Measurements from ENCODE around the gene WDR59.

Gene WDR59

DNA sequence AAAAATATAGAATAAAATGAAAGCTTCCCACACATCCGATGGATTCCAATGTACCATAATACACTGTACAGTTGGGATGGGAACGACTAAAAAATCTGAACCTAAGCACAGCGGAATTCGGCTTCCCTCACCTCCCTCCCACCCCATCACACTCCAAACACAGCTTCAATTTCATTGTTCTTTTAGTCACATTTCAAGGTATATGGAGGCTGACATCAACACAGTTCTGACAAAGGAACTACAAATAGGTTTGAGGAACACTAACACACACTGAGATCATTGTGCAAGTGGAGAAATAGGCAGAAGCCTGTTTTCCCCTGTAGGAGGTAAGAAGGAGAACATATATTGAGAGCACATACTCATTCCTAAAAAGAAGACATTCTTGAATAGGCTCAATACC, 85.1 kb downstream of the WDR59 start:
- no peak for DNase-seq

DNA sequence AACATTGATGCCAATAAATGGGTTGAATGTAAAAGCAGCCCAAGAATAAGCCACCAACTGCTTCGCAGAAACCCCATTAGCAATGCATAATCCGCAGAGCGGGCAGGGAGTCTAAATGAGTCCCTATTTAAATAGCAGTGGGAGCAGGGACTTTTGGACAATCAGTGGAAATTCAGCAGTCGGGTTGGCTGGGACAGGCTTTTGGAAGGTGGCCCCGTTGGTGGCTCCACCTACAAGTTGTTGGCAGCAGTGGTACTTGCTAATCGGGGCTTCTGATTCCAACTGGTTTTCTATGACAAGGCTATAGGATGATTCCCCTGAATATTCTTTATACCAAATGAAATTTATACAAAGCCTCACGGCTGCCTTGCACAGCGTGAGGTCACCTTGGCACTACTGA, 86.3 kb downstream of the WDR59 start:
- no peak for DNase-seq

DNA sequence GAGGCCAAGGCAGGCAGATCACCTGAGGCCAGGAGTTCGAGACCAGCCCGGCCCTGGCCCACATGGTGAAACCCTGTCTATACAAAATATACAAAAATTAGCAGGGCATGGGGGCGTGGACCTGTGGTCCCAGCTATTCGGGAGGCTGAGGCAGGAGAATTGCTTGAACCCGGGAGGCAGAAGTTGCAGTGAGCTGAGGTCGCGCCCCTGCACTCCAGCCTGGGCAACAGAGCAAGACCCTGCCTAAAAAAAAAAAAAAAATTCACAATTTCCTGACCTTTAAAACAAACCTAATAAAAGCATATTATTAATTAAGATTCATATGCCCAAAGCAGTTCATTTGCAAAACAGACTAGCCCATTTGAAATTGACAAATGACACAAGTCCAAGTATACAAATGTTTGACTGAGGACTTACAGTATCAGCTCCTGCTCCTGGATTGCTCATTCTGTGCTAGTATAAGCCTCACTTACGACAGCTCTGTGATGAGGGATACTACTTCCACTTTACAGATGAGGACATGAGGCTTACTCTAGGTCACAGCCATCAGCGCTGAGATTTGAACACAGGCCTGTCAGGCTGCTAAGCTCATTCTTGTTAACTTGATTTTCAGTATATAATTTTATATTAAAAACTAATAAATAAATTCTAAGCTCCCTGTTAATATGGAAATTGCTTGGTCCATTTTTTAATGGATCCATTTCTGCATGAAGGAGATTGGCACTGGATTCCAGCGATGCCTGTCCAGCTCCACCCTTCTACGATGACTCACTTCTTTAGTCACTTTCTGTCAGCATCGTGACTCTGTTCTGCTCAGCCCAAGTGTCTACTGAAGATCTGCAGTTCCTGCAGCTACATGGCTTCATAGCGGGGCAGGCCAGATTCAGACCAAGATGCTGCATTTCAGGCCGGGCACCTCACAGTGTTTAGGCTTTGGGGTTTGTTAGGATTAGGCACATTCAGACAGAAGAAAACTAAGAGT, 88.2 kb downstream of the WDR59 start:
- no peak for DNase-seq

DNA sequence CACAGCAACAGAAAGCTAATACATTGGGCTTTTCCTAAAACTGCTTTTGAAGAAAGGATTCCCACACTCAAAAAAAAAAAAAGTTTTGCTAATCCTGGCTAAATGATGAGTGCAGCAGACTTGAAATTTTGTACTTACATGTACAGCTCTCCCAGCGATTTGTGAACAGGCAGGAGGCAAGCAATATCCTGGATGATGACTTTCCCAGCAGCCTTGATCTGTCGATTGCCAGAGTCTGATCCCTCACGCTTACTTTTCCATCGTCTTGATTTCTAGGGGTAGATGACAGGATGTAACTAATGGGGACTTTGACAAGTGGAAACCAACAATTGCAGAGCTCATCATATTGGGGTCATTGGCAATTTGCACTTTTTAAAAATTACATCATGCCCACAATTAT, 91.4 kb downstream of the WDR59 start:
- DNase-seq: no peak

DNA sequence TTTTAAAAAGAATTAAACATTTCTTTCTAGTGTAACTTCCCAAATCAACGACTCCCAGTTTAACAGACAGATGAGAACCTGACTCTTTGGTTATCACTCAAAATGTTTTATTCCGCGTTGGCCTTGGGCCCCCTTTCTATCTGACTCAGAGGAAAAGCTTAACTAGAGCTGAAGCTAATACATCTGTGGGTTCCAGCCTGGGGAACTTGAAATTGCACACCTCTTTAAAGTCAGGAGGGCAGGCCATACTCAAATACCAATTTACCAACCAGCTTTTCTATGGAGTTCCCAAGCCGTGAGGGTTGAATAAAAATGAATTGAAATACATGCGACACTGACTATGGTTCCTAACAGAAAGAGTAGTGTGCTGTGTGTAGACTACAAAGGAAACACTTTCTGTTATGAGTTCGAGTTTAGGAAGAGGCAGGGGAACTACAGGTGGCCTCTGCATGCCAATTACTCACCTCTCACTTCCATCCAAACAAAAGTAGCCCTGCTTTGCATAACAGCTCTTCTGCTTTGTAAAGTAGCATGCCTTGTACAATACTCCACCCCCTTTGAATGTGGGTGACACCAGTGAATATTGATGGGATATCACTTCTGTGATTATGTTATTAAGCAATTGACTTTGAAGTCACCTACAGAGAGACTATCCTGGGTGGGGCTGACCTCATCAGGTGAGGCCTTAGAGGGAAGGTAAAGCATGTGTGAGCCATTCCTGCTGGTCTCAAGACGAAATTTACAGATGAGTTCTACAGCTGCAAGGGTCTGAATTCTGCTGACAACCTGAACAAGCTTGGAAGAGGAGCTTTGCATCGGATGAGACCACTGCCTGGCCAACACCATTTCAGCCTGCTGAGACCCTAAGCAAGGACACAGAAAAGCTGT, 92.1 kb downstream of the WDR59 start:
- no peak for DNase-seq

DNA sequence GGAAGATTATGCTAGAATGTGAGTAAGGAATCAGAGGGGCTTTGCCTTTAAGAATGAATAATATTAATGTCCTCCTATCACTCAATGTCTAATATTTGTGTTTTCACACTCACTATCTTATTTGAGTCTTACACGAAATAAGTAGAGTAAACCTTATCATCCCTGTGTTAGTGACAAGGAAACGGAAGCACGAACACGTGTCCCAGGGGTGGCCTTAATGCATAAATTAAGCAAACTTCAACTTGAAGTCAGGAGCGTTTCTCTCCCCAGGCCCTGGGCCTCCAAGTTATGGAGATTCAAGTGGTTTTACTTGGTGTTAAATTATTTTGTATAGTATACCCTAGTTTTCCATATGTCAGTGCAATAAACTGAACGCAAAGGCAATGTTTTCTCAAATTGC, 96.0 kb downstream of the WDR59 start:
- DNase-seq: no peak

DNA sequence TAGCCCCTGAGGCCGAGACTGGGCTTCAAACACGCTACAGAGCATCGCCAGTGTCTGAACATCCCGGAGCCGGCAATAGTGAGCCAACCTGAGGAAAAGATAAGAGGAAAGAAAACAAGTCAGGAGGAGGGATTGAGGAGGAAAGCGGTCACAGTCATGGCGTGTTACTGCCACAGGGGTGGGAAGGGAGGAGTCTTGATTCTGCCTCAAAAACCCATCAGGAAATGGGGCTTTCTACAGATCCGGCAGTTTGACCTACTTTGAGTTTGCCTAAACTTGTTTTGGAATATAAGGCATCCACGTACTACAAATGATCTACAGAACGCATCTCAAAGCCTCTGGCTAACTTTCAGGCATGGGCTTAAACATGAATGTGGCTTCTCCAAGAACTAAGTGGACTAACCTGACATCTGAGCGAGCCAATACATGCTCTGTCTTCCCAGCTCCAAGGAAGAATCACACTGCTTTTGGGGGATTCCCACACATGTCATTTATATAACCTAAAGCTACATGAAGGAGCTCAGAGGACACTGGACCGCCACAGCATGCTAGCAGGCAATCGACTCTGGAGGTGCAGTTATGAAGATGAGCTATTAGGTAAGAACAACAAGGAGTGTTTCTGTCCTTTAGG, 96.6 kb downstream of the WDR59 start:
- no peak for DNase-seq

DNA sequence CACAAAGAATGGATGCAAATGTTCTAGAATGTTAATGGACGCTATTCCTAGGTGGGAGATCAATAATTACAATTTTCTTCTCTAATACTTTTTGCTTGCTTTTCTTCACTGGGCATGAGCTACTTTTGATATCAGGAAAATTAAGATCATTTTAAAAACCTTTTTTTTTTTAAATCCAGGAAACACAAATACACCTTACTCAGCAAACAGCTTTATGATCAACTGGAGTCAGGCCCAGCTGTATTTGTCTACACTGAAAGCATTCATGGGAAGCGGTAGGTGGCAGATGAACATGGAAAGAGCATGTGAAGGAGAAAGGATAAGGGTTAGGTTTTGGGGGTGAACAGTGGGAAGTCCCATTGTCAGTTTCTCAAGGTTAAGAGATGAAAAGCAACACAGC, 97.8 kb downstream of the WDR59 start:
- no peak for DNase-seq

DNA sequence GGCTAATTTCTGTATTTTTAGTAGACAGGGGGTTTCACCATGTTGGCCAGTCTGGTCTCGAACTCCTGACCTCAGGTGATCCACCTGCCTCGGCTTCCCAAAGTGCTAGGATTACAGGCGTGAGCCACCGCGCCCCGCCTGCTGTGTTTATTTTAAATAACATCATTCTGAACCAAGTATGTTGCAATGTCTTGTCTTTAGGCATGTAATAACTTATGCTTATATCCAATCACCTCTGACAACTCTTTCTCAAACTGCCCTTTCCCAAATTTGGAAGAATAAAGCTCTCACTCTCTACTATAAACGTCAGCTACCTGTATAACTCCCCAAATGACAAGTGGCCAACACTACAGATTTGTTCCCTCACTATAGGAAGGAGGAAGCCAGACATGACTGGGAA, 107.2 kb downstream of the WDR59 start:
- no peak for DNase-seq

DNA sequence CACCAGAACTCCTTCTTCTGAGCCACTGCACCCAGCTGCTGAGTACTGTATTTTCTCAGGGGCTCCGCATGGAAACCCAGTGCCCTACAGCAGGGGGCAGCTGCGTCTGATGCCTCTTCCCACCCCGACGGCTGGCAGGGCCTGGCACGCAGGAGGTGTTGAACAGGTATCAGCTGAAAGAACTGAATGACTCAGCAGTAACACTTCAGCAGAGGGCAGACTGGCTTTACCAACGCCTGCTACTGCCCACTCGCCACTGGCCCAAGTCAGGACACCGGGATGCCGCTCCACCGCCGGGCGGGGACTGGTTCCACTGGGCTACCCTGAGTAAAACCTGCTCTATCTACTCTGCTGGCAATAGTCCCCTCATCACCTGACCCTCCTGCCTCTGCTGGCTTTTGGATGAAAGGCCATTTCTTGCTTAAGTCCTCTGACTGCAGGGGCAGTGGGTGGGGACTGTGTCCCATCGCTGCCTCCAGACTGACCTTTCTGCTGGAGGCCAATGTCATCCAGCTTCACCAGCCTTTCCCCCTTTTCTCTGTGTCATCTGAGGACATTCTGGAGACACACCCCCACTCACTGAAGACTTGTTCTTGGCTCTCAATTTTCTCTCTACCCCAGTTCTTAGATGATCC, 109.9 kb downstream of the WDR59 start:
- no peak for DNase-seq

DNA sequence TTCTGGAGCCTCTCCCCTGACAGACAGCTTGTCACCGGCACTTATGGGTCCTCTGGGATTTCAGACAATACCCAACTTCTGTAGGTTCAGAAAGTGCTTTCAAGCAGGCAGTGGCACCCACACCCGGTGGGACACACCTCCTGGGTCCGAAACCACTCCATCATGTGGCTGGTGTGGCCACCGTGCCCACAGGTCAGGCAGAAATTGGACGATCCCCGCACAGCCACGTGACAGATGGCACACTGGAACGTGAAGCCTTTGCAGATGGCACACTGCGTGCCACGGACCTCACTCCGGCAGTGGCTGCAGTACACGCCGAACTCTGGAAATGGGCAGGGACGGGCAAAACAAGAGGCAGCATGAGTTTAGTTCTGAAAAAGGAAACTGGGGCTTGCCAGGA, 110.8 kb downstream of the WDR59 start:
- DNase-seq: no peak

DNA sequence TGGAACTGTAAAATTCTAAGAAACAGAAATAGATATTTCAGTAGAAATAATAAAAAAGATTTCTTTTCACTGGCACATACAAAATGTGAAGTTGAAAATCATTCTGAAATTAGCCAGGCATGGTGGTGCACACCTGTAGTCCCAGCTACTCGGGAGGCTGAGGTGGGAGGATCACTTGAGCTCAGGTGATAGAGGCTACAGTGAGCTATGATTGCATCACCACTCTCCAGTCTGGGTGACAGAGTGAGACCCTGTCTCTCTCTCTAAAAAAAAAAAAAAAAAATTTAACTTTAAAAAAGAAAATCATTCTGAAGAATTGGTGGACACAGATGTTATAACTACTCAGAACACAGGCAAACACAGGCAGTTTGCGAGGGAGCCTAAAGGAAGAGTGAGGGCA, 112.6 kb downstream of the WDR59 start:
- DNase-seq: no peak

DNA sequence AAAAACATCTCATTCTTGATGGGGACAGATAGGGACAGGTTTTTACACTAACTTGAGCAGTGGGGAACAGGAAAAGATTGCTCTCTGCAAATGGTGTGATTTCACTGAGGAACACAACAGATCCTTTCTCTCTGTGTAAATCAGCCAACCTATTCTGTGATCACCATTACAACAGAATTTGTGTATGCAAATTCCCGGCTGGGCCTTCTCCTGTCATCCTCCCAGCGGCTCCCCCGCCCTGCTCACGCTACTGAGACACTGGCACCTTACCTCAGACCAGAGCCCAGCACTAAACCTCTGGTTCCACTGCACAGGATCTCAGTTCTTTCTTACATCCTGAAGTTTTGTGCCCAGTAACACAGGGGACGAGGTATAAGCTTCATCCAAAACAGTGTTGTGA, 113.3 kb downstream of the WDR59 start:
- no peak for DNase-seq

DNA sequence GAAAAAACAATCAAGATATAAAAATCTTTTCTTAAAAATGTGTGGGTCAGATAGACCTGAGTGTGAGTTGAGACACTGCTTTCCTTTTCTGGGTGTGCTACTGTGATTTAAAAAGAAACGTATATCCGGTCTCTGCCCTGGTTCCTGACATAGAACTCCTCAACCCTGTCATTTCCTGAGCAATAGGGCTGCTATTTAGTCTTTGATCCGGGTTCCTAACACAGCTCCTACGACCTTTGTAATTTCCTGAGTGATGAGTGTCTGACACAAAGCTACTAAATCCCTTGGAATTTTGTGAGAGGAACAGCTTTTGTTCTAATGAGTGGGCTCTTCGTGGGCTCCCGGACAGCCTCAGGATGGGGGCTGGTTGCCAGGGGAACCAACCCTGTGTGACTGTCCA, 116.4 kb downstream of the WDR59 start:
- DNase-seq: no peak

DNA sequence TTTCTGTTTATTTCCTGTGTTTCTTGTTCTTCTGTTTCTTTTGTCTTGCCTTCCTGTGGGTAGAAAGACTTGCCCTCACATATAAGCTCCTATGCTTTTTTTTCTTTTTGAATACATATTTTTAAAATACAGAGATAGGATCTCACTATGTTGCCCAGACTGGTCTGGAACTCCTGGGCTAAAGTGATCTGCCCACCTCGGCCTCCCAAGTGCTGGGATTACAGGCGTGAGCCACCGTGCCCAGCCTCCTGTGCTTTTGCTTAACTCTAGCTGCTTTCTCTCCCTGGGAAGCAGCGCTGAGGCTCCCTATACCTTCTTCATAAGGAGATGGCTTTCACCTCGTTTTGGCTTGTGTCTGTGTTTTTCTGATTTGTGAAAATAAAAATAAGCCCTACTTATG, 116.9 kb downstream of the WDR59 start:
- DNase-seq: no peak

DNA sequence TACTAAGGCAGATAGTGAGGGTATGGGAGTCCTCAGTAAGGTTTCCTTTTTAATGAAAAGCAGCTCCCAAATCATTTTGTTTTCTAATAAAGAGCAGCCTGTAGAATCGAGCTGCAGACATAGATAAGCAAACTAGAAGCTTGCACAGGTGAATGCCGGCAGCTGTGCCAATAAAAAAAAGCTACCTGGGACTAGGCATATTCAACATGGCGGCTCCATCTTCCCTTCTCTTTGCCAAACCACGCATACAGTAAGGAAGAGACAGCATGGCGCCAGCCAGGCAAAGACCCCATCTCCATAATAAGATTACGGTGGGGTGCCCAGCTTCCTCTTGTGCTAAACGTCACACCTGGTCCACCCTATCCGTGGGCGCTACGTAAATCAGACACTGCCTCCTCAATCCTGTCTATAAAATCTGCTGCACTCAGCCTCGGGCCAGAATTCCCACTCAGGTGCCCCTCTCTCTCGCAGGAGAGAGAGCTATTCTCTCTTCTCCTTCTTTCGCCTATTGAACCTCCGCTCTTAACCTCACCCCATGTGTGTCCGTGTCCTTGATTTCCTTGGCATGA, 117.6 kb downstream of the WDR59 start:
- DNase-seq: peak; percentile 71

DNA sequence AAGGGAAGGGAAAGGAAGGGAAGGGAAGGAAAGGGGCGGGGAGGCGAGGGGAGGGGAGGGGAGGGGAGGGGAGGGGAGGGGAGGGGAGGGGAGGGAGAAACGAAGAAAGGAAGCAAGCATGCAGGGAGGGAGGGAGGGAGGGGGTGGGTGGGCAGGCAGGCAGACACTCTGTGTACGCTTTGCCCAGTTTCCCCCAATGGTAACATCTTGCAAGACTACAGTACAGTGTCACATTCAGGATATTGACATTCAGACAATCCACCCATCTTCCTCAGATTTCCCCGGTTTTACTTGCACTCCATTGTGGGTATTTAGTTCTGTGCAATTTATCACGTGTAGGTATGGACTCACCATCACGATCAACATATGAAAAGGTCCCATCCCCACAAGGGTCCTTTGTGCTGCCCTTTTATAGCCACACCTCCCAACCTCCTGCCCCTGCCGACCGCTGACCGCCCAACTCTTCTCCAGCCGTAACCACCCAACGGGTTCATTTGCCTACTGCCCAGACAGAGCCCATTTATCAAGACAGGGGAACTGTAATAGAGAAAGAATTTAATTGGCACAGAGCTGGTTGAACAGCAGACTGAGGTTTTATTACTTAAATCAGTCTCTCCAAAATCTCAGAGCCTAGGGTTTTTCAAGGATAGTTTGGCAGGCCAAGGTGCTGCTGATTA, 118.9 kb downstream of the WDR59 start:
- DNase-seq: no peak

DNA sequence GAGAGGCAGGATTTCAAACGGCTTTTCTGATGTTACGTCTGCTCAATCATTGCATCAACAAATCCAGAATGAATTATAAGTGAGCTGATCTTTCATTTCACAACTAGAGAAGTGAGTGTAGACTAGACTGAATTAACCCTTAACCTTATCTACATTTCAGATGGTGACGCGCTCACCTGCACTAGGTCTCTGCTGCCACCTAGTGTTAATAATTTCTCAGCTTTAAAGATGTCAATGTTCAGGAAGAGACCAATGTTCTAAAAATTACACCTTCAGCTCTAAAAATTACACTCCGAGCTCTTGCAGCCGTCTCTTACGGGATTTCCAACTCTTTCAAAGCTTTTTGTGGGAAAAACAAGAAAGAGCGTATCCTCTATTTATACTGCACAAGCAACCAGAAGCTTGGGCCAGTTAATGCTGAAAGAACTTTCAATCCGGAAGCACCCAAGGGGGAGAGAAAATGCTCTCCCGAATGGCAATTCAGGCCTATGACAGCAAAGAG, 122.1 kb downstream of the WDR59 start:
- peak; percentile 40 for DNase-seq

DNA sequence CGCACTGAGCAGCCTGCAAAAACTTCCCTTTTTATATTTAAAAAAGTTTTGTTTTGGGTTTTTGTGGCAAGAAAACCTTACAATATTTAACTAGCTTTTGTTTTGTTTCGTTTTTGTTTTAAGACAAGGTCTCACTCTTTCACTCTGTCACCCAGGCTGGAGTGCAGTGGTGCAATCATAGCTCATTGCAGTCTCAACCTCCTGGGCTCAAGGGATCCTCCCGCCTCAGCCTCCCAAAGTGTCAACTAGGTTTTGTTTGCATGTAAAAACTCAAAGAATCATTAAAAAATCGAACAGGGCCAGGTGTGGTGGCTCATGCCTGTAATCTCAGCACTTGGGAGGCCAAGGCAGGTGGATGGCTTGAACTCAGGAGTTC, 132.4 kb downstream of the WDR59 start:
- DNase-seq: no peak

DNA sequence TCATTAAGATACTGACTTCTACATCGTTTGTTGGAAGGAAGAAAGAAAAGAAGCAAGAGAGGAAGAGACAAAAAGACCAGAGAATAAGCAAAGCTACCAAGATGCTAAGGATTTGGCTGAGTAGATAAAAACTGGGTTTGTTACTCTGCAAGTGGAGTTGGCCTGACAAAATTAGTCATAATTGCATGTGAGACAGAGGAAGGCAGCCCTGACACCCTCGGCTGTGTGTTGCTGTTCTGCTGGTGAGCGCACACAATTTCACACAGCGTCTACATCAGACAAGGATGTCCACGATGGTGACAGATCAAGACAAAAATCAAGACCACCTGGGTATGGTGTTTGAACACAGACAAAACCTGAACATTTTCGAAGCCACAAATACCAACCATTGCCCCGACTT, 134.9 kb downstream of the WDR59 start:
- DNase-seq: no peak

DNA sequence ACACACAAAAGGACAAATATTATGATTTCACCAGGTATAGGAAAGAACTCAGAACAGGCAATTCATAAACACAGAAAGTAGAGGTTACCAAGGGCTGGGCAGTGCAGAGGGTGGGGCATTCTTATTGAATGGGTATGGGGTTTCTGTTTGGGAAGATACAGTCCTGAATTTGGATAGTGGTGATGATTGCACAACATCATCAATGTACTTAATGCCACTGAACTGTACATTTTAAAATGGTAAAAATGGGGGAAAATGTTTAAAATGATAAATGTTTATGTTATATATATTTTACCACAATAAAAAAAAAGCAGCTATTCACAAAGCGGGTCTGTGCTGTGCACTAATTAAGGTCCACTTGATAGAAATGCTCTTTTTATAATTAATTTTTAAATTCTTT, 137.7 kb downstream of the WDR59 start:
- DNase-seq: peak; percentile 3

DNA sequence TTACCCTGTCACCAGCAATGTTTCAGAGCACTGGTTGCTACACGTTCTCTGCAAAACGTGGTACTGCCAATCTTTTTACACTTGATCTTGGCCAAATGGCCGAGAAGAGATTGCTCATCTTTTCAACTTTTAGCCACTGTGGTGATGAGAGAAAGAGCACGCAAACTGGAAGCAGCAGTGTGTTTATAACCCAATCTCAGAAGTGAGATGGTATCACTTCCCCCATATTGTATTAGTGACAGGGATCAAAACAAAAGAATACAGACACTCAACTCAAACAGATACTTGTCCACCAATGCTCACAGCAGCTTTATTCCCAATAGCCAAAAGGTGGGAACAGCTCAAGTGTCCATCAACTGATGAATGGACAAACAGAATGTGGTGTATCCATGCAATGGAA, 138.2 kb downstream of the WDR59 start:
- no peak for DNase-seq
